NT2/D1 (cell line): ENCODE measurements around the gene CFAP61.

Experiments used
- DNase-seq: peaks from one replicate; pipeline ENCODE4 v3.0.0-alpha.2; 2011; ENCODE audit warnings: low read depth, low spot score
- H3K27me3 ChIP-seq: 2 replicates; pipeline ENCODE4 v1.6.0; 2011; ENCODE audit warnings: mild to moderate bottlenecking; ENCODE audit not compliant: insufficient read length, insufficient read depth
- H3K36me3 ChIP-seq: 2 replicates; pipeline ENCODE4 v1.6.1; 2011; ENCODE audit warnings: mild to moderate bottlenecking, low read length, mixed read lengths; ENCODE audit not compliant: insufficient read depth, insufficient read length
- H3K4me1 ChIP-seq: 2 replicates; pipeline ENCODE4 v1.5.1; 2011; ENCODE audit not compliant: insufficient read depth, insufficient read length
- H3K4me3 ChIP-seq: 2 replicates; pipeline ENCODE4 v1.5.1; 2011; ENCODE audit warnings: low read depth; ENCODE audit not compliant: insufficient read length
- H3K9ac ChIP-seq: 2 replicates; pipeline ENCODE4 v1.6.0; 2011; ENCODE audit warnings: low read depth; ENCODE audit not compliant: insufficient read length
- H3K9me3 ChIP-seq: 2 replicates; pipeline ENCODE4 v1.5.1; 2011; ENCODE audit warnings: mild to moderate bottlenecking, low read length; ENCODE audit not compliant: insufficient read depth
- SUZ12 ChIP-seq: IDR thresholded peaks from 2 replicates; pipeline ENCODE4 v1.6.1; 2011; ENCODE audit not compliant: insufficient read length, insufficient read depth; ENCODE audit errors: extremely low read depth
- YY1 ChIP-seq: IDR thresholded peaks from 2 replicates; pipeline ENCODE4 v1.6.1; 2011; ENCODE audit not compliant: insufficient read length, insufficient read depth
- ZNF274 ChIP-seq: IDR thresholded peaks from 2 replicates; pipeline ENCODE4 v1.6.1; 2011; ENCODE audit warnings: mild to moderate bottlenecking, low read depth, low read length

CFAP61 gene

GRCh38 chr20:20276811-20277530, 224.6 kb downstream of the CFAP61 start:
- TF ChIP-seq ZNF274 = no peak
- no peak for TF ChIP-seq YY1
- no peak for TF ChIP-seq SUZ12
- Histone ChIP-seq H3K36me3 (no peaks in the 10 kb centered on the region), H3K9ac (no peak overlapping the region), H3K4me3 (no peak overlapping the region), H3K4me1 (no peaks in the 10 kb centered on the region), H3K27me3 (no peaks in the 10 kb centered on the region), H3K9me3 (no peaks in the 10 kb centered on the region)
- no peak for DNase-seq

- Histone ChIP-seq H3K9ac (no peak overlapping the region), H3K4me3 (no peak overlapping the region), H3K36me3 (no peaks in the 10 kb centered on the region), H3K9me3 (no peaks in the 10 kb centered on the region), H3K4me1 (no peaks in the 10 kb centered on the region), H3K27me3 (no peaks in the 10 kb centered on the region)
- no peak for DNase-seq
- no peak for TF ChIP-seq ZNF274
- no peak for TF ChIP-seq YY1
- no peak for TF ChIP-seq SUZ12
Measured at GRCh38 chr20:20277894-20278335, 225.6 kb downstream of the CFAP61 start.

GRCh38 chr20:20286061-20286460, 233.7 kb downstream of the CFAP61 start:
- Histone ChIP-seq H3K36me3 (no peaks in the 10 kb centered on the region), H3K4me1 (no peaks in the 10 kb centered on the region), H3K4me3 (no peak overlapping the region), H3K27me3 (no peaks in the 10 kb centered on the region), H3K9ac (no peak overlapping the region), H3K9me3 (no peaks in the 10 kb centered on the region)
- no peak for DNase-seq
- TF ChIP-seq SUZ12 = no peak
- no peak for TF ChIP-seq ZNF274
- TF ChIP-seq YY1 = no peak

GRCh38 chr20:20289331-20289730, 237.0 kb downstream of the CFAP61 start:
- Histone ChIP-seq H3K27me3 (no peaks in the 10 kb centered on the region), H3K4me1 (no peaks in the 10 kb centered on the region), H3K36me3 (no peaks in the 10 kb centered on the region), H3K4me3 (no peak overlapping the region), H3K9me3 (no peaks in the 10 kb centered on the region), H3K9ac (no peak overlapping the region)
- TF ChIP-seq SUZ12 = no peak
- no peak for TF ChIP-seq YY1
- no peak for TF ChIP-seq ZNF274
- no peak for DNase-seq

- H3K36me3 ChIP-seq = no peaks in the 10 kb centered on the region
- no peaks in the 10 kb centered on the region for H3K27me3 ChIP-seq
- no peak for DNase-seq
- no peaks in the 10 kb centered on the region for H3K4me1 ChIP-seq
- no peaks in the 10 kb centered on the region for H3K9me3 ChIP-seq
- H3K9ac ChIP-seq = no peak overlapping the region
- H3K4me3 ChIP-seq = no peak overlapping the region
- no peak for TF ChIP-seq YY1
- TF ChIP-seq ZNF274 = no peak
- TF ChIP-seq SUZ12 = no peak
Measured at GRCh38 chr20:20292472-20292871, 240.1 kb downstream of the CFAP61 start.

GRCh38 chr20:20293141-20293540, 240.8 kb downstream of the CFAP61 start:
- no peaks in the 10 kb centered on the region for H3K36me3 ChIP-seq
- TF ChIP-seq SUZ12 (no peak), YY1 (no peak), ZNF274 (no peak)
- DNase-seq = no peak

GRCh38 chr20:20293691-20294385, 241.5 kb downstream of the CFAP61 start:
- DNase-seq = no peak
- Histone ChIP-seq H3K36me3 (no peaks in the 10 kb centered on the region), H3K9me3 (no peaks in the 10 kb centered on the region), H3K4me3 (no peak overlapping the region), H3K27me3 (no peaks in the 10 kb centered on the region), H3K4me1 (no peaks in the 10 kb centered on the region), H3K9ac (no peak overlapping the region)
- TF ChIP-seq SUZ12 = no peak
- TF ChIP-seq YY1 = no peak
- no peak for TF ChIP-seq ZNF274

More at GRCh38 chr20:20293141-20293540, 240.8 kb downstream of the CFAP61 start:
- no peaks in the 10 kb centered on the region for H3K27me3 ChIP-seq
- H3K4me3 ChIP-seq = no peak overlapping the region
- no peaks in the 10 kb centered on the region for H3K4me1 ChIP-seq
- H3K9me3 ChIP-seq = no peaks in the 10 kb centered on the region
- H3K9ac ChIP-seq = no peak overlapping the region
